ENCODE data around the gene ZACN. TPM values are rescaled to one million over a fixed set of nuclear protein-coding genes. Genes with fewer than 3 reads are reported as not detected.
"Not testable (repeated sequence)": the region's sequence is repeated elsewhere in the genome, so short reads cannot be mapped to it uniquely, and the experiment has no call there.

Gene ZACN
- total RNA-seq, 4 donors from 2014 or later: 0.13 TPM; not detected in 3

DNA sequence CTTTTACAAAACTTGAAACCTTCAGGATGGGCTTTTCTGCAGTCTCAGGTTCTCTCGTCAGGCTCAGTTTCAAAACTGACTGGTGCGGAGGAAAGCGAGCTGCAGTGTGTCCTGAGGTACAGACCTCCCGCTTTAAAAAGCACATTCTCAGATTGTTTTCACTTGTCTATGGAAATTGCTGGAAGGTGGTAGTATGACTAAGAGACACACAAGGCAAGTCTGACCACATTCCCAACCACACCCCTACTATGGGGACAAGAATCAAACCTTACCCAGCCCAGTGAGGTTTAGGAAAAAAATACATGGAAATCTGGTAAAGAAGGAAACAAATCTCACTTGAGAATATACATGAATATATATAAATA lies 24.9 kb upstream of the ZACN start:
- Histone ChIP-seq H3K27ac (replicated peaks in 1 of 4) (no peak overlapping the region), H3K9me3 (no peaks in the 10 kb centered on the region), H3K27me3 (no peaks in the 10 kb centered on the region), H3K36me3 (peaks cover 64 to 100% (median 89%) of the 10 kb centered on the region in 4 donors), H3K4me1 (no peaks in the 10 kb centered on the region), H3K4me3 (no peak overlapping the region)
- WGBS: 96% methylated on average over 4 of the region's 4 CpGs
- no peak for DNase-seq (ENCODE audit: extremely low spot score)
- intact Hi-C loops (cut with DNase I): no loop called here
- TF ChIP-seq POLR2A (IDR thresholded peaks at IDR 0.05; ENCODE audit: low read depth): no peak

DNA sequence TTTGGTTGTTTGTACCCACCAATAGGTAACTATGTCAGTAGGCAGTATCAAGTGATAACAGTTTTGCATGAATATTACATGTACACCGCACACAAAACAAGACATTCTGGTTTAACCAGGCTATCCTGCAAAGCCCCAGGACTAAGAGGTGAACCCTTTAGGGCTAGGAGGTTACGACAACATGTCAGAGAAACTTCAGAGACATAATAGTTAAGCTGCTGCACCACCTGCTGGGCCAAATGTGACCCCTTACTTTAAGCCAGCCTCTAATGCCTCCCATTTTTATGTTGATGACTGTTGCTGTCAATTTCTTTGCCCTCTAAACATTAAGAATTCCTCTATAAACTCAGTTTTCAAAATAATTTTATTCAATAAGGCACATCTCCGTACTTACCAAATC lies 22.1 kb upstream of the ZACN start:
- DNase-seq (ENCODE audit: extremely low spot score): no peak
- no peaks in the 10 kb centered on the region for H3K4me1 ChIP-seq
- TF ChIP-seq POLR2AphosphoS5 (IDR thresholded peaks at IDR 0.05) (no peak), EP300 (IDR thresholded peaks at IDR 0.05) (no peak), POLR2A (IDR thresholded peaks at IDR 0.05; ENCODE audit: low read depth) (no peak)
- TF ChIP-seq, protein P1, sequence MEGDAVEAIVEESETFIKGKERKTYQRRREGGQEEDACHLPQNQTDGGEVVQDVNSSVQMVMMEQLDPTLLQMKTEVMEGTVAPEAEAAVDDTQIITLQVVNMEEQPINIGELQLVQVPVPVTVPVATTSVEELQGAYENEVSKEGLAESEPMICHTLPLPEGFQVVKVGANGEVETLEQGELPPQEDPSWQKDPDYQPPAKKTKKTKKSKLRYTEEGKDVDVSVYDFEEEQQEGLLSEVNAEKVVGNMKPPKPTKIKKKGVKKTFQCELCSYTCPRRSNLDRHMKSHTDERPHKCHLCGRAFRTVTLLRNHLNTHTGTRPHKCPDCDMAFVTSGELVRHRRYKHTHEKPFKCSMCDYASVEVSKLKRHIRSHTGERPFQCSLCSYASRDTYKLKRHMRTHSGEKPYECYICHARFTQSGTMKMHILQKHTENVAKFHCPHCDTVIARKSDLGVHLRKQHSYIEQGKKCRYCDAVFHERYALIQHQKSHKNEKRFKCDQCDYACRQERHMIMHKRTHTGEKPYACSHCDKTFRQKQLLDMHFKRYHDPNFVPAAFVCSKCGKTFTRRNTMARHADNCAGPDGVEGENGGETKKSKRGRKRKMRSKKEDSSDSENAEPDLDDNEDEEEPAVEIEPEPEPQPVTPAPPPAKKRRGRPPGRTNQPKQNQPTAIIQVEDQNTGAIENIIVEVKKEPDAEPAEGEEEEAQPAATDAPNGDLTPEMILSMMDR (IDR thresholded peaks at IDR 0.05): no peak
- no peak overlapping the region for H3K4me3 ChIP-seq
- WGBS: 96% methylated on average over 3 of the region's 3 CpGs
- no peaks in the 10 kb centered on the region for H3K9me3 ChIP-seq
- intact Hi-C loops (cut with DNase I): no loop called here
- H3K27ac ChIP-seq (replicated peaks in 1 of 4): no peak overlapping the region
- no peaks in the 10 kb centered on the region for H3K27me3 ChIP-seq
- H3K36me3 ChIP-seq: peaks cover 70 to 100% (median 92%) of the 10 kb centered on the region in 4 donors

DNA sequence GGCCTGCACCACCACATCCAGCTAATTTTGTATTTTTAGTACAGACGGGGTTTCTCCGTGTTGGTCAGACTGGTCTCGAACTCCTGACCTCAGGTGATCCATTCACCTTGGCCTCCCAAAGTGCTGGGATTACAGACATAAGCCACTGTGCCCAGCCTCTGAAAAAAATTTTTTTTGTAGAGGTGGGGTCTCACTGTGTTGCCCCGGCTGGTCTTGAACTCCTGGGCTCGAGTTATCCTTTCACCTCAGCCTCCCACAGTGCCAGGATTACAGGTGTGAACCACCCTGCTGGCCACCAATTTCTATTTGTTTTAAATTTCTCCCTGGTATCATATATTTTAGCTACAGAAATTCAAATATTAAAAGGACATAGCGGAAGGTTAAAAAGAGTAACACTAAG lies 20.7 kb upstream of the ZACN start:
- DNase-seq (ENCODE audit: extremely low spot score); H3K27me3 ChIP-seq; H3K9me3 ChIP-seq; H3K4me1 ChIP-seq; intact Hi-C loops (cut with DNase I); H3K27ac ChIP-seq (replicated peaks in 1 of 4); H3K4me3 ChIP-seq: not testable (repeated sequence)
- 96% methylated on average over 6 of the region's 6 CpGs for WGBS
- H3K36me3 ChIP-seq: peaks cover 70 to 99% (median 95%) of the 10 kb centered on the region in 4 donors

DNA sequence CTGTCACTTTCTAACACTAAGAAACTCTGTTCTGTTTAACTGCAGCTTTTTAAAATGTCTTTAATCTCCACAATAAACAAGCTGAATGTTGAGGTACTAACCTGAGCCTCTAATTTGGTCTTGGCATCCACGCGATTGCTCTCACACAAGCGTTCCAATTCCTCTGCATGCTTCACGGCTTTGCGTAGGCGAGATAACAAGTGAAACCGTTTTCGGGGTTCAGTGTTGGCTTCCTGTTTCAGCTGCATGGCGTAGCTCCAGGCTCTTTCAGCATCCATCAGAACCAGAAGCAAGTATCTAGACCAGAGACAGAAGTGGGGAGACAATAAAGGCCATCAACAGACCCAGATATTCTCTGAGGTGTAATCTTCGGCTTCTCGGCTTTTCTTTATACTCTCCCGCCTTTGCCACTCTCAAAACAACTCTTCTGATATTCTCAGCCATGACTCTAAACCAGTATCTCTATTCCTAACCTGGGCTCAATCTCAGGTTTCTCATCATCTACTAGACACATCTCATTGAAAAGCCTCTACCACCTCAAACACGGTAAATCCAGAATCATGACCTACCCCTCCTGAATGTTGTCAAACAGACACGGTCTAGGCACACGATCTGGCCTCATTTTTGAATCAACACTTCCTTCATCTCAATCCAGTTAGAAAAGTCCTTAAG lies 15.0 kb upstream of the ZACN start:
- WGBS: 87% methylated on average over 15 of the region's 15 CpGs
- intact Hi-C loops (cut with DNase I): no loop called here

DNA sequence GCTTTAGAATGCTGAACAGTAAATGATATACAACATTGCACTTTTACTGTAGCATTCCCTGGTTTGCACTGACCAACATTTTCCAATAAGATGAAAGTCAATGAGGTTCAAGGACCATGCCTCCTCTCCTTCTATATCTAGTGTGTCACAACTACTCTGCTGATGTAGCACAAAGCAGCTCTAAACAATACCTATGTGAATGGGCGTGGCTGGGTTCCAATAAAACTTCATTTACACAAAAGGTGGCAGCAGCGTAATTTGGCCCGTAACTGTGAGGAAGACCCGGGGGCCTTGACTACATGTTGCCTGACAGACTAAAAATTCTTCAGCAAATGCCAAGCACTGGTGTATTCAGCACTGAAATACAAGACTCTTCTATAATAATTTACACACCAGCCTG lies 13.2 kb upstream of the ZACN start:
- 91% methylated on average over 4 of the region's 4 CpGs for WGBS

More for the DNA sequence above, 15.0 kb upstream of the ZACN start:
- Histone ChIP-seq H3K9me3 (no peaks in the 10 kb centered on the region), H3K27me3 (no peaks in the 10 kb centered on the region), H3K27ac (replicated peaks in 1 of 4) (no peak overlapping the region), H3K36me3 (peaks cover 82 to 98% (median 94%) of the 10 kb centered on the region in 4 donors), H3K4me3 (no peak overlapping the region), H3K4me1 (peaks cover 0 to 4% (median 0%) of the 10 kb centered on the region in 4 donors)
- TF ChIP-seq POLR2AphosphoS5 (IDR thresholded peaks at IDR 0.05): no peak
- no peak for TF ChIP-seq EP300 (IDR thresholded peaks at IDR 0.05)
- TF ChIP-seq, protein P1 (IDR thresholded peaks at IDR 0.05): no peak
- no peak for TF ChIP-seq POLR2A (IDR thresholded peaks at IDR 0.05; ENCODE audit: low read depth)
- DNase-seq (ENCODE audit: extremely low spot score): no peak

More for the DNA sequence above, 13.2 kb upstream of the ZACN start:
- Histone ChIP-seq H3K27ac (replicated peaks in 1 of 4) (no peak overlapping the region), H3K9me3 (no peaks in the 10 kb centered on the region), H3K36me3 (peaks cover 64 to 89% (median 86%) of the 10 kb centered on the region in 4 donors), H3K4me1 (peaks cover 12 to 19% (median 13%) of the 10 kb centered on the region in 4 donors), H3K4me3 (no peak overlapping the region), H3K27me3 (no peaks in the 10 kb centered on the region)
- DNase-seq (ENCODE audit: extremely low spot score): no peak
- intact Hi-C loops (cut with DNase I): no loop called here
- no peak for TF ChIP-seq POLR2A (IDR thresholded peaks at IDR 0.05; ENCODE audit: low read depth)
- TF ChIP-seq EP300 (IDR thresholded peaks at IDR 0.05): no peak
- TF ChIP-seq POLR2AphosphoS5 (IDR thresholded peaks at IDR 0.05): no peak
- TF ChIP-seq, protein P1 (IDR thresholded peaks at IDR 0.05): no peak
